Measurements from ENCODE around the gene EIF3D. TPM values are rescaled to one million over a fixed set of nuclear protein-coding genes. Genes with fewer than 3 reads are reported as not detected.

The EIF3D gene
- total RNA-seq, 1 experiment from 2014 or later: 237 TPM

DNA sequence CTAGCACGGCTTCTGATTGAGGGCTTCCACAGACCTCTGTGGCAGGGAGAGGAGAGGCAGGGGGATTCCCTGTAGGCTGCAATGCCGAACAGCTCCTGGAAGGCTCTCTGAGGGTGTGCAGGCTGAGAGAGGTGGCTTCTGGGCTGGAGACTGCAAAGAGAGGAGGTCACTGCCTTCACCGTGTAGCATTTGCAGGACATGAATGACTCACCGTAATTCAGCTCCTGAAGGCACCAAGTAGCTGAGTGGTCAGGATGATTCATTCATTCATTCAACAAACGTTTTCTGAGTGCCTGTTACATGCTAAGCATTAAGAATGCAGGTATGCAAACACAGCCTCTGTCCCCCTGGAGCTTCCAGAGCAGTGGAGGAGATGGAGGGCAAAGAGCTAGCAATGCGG is 18.0 kb upstream of the EIF3D start:
- ATAC-seq: no peak
- Mint-ChIP-seq H3K9me3 (no peaks in the 10 kb centered on the region), H3K27me3 (ENCODE audit: low read depth) (peaks cover 14% of the 10 kb centered on the region), H3K27ac (no peak overlapping the region), H3K4me1 (peaks cover 24% of the 10 kb centered on the region), H3K36me3 (no peaks in the 10 kb centered on the region), H3K4me3 (no peak overlapping the region)
- ChIA-PET CTCF (interaction anchor here (0.6 to 2.1 kb wide), 14 partner anchors 15 to 431 kb away, joined by 3 to 14 read pairs (median 6); partner anchors contain the start of genes EIF3D and IFT27), POLR2A (no interaction called here)
- TF ChIP-seq, protein P1, sequence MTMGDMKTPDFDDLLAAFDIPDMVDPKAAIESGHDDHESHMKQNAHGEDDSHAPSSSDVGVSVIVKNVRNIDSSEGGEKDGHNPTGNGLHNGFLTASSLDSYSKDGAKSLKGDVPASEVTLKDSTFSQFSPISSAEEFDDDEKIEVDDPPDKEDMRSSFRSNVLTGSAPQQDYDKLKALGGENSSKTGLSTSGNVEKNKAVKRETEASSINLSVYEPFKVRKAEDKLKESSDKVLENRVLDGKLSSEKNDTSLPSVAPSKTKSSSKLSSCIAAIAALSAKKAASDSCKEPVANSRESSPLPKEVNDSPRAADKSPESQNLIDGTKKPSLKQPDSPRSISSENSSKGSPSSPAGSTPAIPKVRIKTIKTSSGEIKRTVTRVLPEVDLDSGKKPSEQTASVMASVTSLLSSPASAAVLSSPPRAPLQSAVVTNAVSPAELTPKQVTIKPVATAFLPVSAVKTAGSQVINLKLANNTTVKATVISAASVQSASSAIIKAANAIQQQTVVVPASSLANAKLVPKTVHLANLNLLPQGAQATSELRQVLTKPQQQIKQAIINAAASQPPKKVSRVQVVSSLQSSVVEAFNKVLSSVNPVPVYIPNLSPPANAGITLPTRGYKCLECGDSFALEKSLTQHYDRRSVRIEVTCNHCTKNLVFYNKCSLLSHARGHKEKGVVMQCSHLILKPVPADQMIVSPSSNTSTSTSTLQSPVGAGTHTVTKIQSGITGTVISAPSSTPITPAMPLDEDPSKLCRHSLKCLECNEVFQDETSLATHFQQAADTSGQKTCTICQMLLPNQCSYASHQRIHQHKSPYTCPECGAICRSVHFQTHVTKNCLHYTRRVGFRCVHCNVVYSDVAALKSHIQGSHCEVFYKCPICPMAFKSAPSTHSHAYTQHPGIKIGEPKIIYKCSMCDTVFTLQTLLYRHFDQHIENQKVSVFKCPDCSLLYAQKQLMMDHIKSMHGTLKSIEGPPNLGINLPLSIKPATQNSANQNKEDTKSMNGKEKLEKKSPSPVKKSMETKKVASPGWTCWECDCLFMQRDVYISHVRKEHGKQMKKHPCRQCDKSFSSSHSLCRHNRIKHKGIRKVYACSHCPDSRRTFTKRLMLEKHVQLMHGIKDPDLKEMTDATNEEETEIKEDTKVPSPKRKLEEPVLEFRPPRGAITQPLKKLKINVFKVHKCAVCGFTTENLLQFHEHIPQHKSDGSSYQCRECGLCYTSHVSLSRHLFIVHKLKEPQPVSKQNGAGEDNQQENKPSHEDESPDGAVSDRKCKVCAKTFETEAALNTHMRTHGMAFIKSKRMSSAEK (CRISPR knock-in tag; IDR thresholded peaks at IDR 0.05; ENCODE audit: borderline replicate concordance): no peak
- TF ChIP-seq CREB1 (CRISPR knock-in tag; IDR thresholded peaks at IDR 0.05) (no peak), MYBL2 (CRISPR knock-in tag; IDR thresholded peaks at IDR 0.05) (no peak), EMX1 (CRISPR knock-in tag; IDR thresholded peaks at IDR 0.05) (no peak), ZNF396 (CRISPR knock-in tag; IDR thresholded peaks at IDR 0.05; ENCODE audit: borderline replicate concordance) (no peak), JUN (CRISPR knock-in tag; IDR thresholded peaks at IDR 0.05) (no peak), RORB (CRISPR knock-in tag; IDR thresholded peaks at IDR 0.05) (no peak), NFYB (CRISPR knock-in tag; conservative IDR thresholded peaks at IDR 0.05; ENCODE audit: low read depth) (no peak), ESRRA (CRISPR knock-in tag; IDR thresholded peaks at IDR 0.05; ENCODE audit: borderline replicate concordance) (no peak), HMGA2 (CRISPR knock-in tag; IDR thresholded peaks at IDR 0.05) (no peak), ZNF121 (CRISPR knock-in tag; IDR thresholded peaks at IDR 0.05) (no peak), TCF7 (CRISPR knock-in tag; IDR thresholded peaks at IDR 0.05; ENCODE audit: low read depth) (no peak)
- TF ChIP-seq, protein P2, sequence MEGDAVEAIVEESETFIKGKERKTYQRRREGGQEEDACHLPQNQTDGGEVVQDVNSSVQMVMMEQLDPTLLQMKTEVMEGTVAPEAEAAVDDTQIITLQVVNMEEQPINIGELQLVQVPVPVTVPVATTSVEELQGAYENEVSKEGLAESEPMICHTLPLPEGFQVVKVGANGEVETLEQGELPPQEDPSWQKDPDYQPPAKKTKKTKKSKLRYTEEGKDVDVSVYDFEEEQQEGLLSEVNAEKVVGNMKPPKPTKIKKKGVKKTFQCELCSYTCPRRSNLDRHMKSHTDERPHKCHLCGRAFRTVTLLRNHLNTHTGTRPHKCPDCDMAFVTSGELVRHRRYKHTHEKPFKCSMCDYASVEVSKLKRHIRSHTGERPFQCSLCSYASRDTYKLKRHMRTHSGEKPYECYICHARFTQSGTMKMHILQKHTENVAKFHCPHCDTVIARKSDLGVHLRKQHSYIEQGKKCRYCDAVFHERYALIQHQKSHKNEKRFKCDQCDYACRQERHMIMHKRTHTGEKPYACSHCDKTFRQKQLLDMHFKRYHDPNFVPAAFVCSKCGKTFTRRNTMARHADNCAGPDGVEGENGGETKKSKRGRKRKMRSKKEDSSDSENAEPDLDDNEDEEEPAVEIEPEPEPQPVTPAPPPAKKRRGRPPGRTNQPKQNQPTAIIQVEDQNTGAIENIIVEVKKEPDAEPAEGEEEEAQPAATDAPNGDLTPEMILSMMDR (IDR thresholded peaks at IDR 0.05): no peak
- TF ChIP-seq, protein P3, sequence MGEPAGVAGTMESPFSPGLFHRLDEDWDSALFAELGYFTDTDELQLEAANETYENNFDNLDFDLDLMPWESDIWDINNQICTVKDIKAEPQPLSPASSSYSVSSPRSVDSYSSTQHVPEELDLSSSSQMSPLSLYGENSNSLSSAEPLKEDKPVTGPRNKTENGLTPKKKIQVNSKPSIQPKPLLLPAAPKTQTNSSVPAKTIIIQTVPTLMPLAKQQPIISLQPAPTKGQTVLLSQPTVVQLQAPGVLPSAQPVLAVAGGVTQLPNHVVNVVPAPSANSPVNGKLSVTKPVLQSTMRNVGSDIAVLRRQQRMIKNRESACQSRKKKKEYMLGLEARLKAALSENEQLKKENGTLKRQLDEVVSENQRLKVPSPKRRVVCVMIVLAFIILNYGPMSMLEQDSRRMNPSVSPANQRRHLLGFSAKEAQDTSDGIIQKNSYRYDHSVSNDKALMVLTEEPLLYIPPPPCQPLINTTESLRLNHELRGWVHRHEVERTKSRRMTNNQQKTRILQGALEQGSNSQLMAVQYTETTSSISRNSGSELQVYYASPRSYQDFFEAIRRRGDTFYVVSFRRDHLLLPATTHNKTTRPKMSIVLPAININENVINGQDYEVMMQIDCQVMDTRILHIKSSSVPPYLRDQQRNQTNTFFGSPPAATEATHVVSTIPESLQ (CRISPR knock-in tag; IDR thresholded peaks at IDR 0.05): no peak
- TF ChIP-seq, protein P4, sequence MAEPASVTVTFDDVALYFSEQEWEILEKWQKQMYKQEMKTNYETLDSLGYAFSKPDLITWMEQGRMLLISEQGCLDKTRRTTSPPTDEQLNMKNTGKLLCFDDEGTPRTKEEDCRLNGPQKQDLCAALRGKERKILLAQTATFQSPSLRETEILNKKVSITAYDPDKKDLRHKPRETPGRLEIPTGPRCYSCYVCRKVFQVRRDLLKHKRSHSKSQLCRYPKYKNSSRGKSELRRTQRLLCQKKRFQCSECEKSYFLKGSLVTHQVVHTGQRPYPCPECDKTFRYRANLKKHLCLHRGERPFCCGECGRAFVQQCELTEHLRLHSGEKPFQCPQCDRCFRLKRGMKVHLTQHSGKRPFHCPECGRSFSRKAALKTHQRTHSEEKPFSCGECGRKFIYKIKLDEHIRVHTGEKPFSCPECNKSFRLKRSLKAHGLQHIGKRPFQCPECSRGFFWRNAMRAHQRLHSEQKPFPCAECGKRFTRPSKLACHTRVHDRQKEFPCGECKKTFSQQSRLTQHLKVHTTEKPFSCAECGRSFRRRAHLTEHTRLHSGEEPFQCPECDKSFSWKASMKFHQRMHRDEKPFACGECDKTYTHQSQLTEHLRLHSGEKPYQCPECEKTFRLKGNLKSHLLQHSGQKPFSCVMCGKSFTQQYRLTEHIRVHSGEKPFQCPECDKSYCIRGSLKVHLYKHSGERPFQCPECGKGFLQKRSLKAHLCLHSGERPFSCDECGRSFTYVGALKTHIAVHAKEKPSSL (CRISPR knock-in tag; conservative IDR thresholded peaks at IDR 0.05): no peak
- TF ChIP-seq, protein P5, sequence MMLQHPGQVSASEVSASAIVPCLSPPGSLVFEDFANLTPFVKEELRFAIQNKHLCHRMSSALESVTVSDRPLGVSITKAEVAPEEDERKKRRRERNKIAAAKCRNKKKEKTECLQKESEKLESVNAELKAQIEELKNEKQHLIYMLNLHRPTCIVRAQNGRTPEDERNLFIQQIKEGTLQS (CRISPR knock-in tag; conservative IDR thresholded peaks at IDR 0.05): no peak
- TF ChIP-seq, protein P6, sequence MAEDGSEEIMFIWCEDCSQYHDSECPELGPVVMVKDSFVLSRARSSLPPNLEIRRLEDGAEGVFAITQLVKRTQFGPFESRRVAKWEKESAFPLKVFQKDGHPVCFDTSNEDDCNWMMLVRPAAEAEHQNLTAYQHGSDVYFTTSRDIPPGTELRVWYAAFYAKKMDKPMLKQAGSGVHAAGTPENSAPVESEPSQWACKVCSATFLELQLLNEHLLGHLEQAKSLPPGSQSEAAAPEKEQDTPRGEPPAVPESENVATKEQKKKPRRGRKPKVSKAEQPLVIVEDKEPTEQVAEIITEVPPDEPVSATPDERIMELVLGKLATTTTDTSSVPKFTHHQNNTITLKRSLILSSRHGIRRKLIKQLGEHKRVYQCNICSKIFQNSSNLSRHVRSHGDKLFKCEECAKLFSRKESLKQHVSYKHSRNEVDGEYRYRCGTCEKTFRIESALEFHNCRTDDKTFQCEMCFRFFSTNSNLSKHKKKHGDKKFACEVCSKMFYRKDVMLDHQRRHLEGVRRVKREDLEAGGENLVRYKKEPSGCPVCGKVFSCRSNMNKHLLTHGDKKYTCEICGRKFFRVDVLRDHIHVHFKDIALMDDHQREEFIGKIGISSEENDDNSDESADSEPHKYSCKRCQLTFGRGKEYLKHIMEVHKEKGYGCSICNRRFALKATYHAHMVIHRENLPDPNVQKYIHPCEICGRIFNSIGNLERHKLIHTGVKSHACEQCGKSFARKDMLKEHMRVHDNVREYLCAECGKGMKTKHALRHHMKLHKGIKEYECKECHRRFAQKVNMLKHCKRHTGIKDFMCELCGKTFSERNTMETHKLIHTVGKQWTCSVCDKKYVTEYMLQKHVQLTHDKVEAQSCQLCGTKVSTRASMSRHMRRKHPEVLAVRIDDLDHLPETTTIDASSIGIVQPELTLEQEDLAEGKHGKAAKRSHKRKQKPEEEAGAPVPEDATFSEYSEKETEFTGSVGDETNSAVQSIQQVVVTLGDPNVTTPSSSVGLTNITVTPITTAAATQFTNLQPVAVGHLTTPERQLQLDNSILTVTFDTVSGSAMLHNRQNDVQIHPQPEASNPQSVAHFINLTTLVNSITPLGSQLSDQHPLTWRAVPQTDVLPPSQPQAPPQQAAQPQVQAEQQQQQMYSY (CRISPR knock-in tag; IDR thresholded peaks at IDR 0.05): no peak
- TF ChIP-seq, protein P7, sequence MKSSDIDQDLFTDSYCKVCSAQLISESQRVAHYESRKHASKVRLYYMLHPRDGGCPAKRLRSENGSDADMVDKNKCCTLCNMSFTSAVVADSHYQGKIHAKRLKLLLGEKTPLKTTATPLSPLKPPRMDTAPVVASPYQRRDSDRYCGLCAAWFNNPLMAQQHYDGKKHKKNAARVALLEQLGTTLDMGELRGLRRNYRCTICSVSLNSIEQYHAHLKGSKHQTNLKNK (CRISPR knock-in tag; IDR thresholded peaks at IDR 0.05): no peak
- no peak for DNase-seq (ENCODE audit: low spot score)

All from WTC11 (cell line).